ENCODE results near the gene SSC5D.

SSC5D gene

GRCh38 chr19:55476100-55476775 is 12.0 kb upstream of the SSC5D start, which contains the start of gene ZNF628 (continued):
- TF ChIP-seq ZNF76 (tag by site-specific recombination; IDR thresholded peaks at IDR 0.05; ENCODE audit: borderline replicate concordance, low read depth) = peak; percentile 96
- TF ChIP-seq ZNF654 (tag by site-specific recombination; IDR thresholded peaks at IDR 0.05; ENCODE audit: low read depth) = no peak
- TF ChIP-seq ZNF530 (tag by site-specific recombination; IDR thresholded peaks at IDR 0.05; ENCODE audit: low read depth) = no peak
- no peak for TF ChIP-seq ZNF202 (tag by site-specific recombination; IDR thresholded peaks at IDR 0.05; ENCODE audit: borderline replicate concordance)
- peak; percentile 92; the same call in 1 of the 2 replicates for TF ChIP-seq KLF8 (tag by site-specific recombination; IDR thresholded peaks at IDR 0.05)
- TF ChIP-seq ZNF549 (tag by site-specific recombination; IDR thresholded peaks at IDR 0.05) = no peak
- no peak for TF ChIP-seq ZNF302 (tag by site-specific recombination; IDR thresholded peaks at IDR 0.05; ENCODE audit: low read depth)
- no peak for TF ChIP-seq ZNF274 (IDR thresholded peaks at IDR 0.05; ENCODE audit: low read length)
- TF ChIP-seq ZNF274 (tag by site-specific recombination; IDR thresholded peaks at IDR 0.05; ENCODE audit: borderline replicate concordance) = no peak
- TF ChIP-seq ZNF660 (tag by site-specific recombination; IDR thresholded peaks at IDR 0.05) = peak; percentile 76; the same call in 1 of the 2 replicates
- TF ChIP-seq PATZ1 (tag by site-specific recombination; IDR thresholded peaks at IDR 0.05) = peak; percentile 95
- 0 out of 2 replicates have a peak, but pooled peaks have one; percentile 5 for TF ChIP-seq ZNF211 (tag by site-specific recombination; IDR thresholded peaks at IDR 0.05; ENCODE audit: low read depth)
- TF ChIP-seq ZEB2 (tag by site-specific recombination; IDR thresholded peaks at IDR 0.05) = peak; percentile 80
- peak; percentile 73; the same call in 1 of the 2 replicates for TF ChIP-seq ZNF24 (tag by site-specific recombination; IDR thresholded peaks at IDR 0.05)
- no peak for TF ChIP-seq ZNF677 (tag by site-specific recombination; IDR thresholded peaks at IDR 0.05)
- TF ChIP-seq ZNF629 (tag by site-specific recombination; IDR thresholded peaks at IDR 0.05) = peak; percentile 70
- TF ChIP-seq ZNF560 (tag by site-specific recombination; IDR thresholded peaks at IDR 0.05; ENCODE audit: borderline replicate concordance) = no peak
- TF ChIP-seq ZIC2 (tag by site-specific recombination; IDR thresholded peaks at IDR 0.05) = peak; percentile 48
- TF ChIP-seq ZNF792 (tag by site-specific recombination; IDR thresholded peaks at IDR 0.05) = no peak
- no peak for TF ChIP-seq ZSCAN16 (tag by site-specific recombination; IDR thresholded peaks at IDR 0.05)
- no peak for TF ChIP-seq ZNF658 (tag by site-specific recombination; IDR thresholded peaks at IDR 0.05)
- no peak for TF ChIP-seq ZNF362 (tag by site-specific recombination; IDR thresholded peaks at IDR 0.05)
- no peak for TF ChIP-seq ZNF423 (tag by site-specific recombination; IDR thresholded peaks at IDR 0.05)
- no peak for TF ChIP-seq ZNF558 (tag by site-specific recombination; IDR thresholded peaks at IDR 0.05)
- peak; percentile 64; the same call in 1 of the 2 replicates for TF ChIP-seq ZBTB7A (tag by site-specific recombination; IDR thresholded peaks at IDR 0.05; ENCODE audit: low read depth)
- peak; percentile 62 for TF ChIP-seq ZNF398 (tag by site-specific recombination; IDR thresholded peaks at IDR 0.05)
- no peak for TF ChIP-seq ZFP3 (tag by site-specific recombination; IDR thresholded peaks at IDR 0.05; ENCODE audit: low read depth)
- no peak for TF ChIP-seq ZNF837 (tag by site-specific recombination; IDR thresholded peaks at IDR 0.05)
- no peak for TF ChIP-seq FEZF1 (tag by site-specific recombination; IDR thresholded peaks at IDR 0.05)
- TF ChIP-seq ZNF426 (tag by site-specific recombination; IDR thresholded peaks at IDR 0.05) = no peak
- peak; percentile 63 for TF ChIP-seq ZFHX2 (tag by site-specific recombination; conservative IDR thresholded peaks at IDR 0.05)
